ENCODE measurements around the gene HIVEP2.

DNA sequence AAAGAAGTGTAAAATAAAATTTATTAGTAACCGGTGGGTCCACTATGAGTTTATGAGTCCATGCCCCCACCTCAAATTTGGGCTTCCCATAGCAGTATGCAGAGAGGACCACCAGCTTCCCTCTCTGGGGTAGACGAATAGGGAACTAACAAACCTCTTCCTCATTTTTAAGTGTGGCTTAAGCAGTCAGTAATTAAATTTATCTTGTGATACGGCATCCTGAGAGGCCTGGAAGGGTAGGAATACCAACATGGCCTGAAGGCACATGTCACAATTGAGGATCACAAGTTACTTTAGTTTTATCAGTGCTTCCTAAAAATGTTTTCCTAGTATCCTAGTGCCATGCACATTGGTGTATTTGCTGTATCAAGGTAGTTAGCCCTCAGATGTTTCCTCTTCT is 239.9 kb downstream of the HIVEP2 start:
- TF ChIP-seq SIN3A (IDR thresholded peaks at IDR 0.05; ENCODE audit: borderline replicate concordance, insufficient read depth, low read depth, low read length): no peak
- TF ChIP-seq, protein P1, sequence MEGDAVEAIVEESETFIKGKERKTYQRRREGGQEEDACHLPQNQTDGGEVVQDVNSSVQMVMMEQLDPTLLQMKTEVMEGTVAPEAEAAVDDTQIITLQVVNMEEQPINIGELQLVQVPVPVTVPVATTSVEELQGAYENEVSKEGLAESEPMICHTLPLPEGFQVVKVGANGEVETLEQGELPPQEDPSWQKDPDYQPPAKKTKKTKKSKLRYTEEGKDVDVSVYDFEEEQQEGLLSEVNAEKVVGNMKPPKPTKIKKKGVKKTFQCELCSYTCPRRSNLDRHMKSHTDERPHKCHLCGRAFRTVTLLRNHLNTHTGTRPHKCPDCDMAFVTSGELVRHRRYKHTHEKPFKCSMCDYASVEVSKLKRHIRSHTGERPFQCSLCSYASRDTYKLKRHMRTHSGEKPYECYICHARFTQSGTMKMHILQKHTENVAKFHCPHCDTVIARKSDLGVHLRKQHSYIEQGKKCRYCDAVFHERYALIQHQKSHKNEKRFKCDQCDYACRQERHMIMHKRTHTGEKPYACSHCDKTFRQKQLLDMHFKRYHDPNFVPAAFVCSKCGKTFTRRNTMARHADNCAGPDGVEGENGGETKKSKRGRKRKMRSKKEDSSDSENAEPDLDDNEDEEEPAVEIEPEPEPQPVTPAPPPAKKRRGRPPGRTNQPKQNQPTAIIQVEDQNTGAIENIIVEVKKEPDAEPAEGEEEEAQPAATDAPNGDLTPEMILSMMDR (IDR thresholded peaks at IDR 0.05): no peak

Data from Panc1 (cell line).